ENCODE data around the gene EHBP1. TPM values are rescaled to one million over a fixed set of nuclear protein-coding genes. Genes with fewer than 3 reads are reported as not detected.

Gene EHBP1
- polyA plus RNA-seq (ENCODE audit: insufficient read length) = 24.5 TPM

DNA sequence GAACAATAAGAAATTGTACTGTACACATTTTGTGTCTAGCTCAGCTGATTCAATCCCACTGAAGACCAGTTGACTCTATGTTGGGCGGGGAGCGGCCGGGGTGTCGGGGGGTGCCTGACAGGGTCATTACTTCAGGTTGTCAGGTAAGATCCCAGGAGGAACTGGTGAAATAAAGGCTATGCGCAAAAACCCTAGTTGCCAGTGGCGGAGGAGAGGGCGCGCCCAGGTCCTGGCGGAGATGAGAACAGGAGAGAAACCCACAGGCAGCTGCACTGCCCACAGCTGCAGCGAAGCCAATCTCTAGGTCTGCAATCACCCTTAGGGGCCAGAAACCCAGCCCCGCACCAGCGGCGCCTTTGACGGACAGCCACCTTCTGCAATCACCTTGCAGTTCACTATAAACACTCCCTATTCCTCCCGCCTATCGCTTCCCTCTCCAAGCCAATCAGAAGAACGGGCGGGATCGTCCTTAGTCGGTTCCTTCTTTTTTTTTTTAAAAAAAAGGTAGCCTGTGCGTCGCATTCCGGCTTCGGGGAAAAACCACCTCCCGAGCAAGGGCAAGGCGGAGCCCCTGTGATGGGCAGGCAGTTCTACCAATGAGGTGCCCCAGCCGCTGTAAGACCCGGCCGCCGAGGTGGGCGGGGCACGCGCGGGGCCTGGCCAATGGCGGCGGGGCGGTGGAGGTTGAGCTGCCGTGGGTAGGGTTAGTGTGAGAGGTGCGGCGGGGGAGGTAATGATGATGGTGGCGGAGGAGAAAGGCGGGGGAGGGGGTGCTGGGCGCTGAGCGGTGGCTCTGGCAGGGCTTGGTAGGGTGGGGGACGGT lies at the start of gene EHBP1:
EHBP1 (plus strand) TSS at position 707 of the 823 bp plus-strand sequence. CDS start 1,479 bp downstream, outside the sequence.
- peak; percentile 98 for DNase-seq

DNA sequence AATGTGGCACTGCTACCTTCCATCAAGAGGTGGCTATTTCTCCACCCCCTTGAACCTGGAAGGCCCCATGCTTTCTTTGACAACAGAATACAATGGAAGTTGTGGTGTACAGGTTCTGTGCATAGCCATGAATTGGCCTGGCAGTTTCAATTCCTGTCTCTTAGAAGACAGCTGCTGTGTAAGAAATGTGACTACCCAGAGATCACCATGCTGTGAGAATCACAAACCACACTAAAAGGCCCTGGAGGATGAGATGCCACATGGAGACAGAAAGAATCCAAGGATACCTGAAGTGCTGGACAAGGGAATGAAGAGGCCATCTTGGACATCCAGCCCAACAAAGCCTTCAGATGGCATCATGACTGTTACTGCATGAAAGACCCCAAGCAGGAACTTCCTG lies 47.7 kb upstream of the EHBP1 start:
- no peak for DNase-seq

DNA sequence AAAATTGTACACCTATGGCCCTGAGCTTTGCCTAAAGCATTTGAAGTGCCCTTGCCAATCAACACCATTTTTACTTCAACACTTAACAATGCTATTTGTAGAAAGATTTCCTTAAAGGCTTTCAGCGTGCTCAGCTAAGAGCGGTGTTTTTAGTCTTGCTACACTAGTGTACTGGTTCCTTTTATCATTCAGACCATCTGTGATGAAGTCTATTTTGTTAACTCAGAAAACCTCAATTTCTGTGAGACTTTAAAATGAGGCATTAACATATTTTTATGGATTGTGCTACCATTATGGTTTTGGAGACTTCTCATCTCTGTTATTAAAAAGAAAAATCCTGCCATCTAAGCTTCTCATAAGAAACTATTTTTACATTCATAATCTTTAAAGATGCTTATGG lies 46.6 kb upstream of the EHBP1 start:
- no peak for DNase-seq

DNA sequence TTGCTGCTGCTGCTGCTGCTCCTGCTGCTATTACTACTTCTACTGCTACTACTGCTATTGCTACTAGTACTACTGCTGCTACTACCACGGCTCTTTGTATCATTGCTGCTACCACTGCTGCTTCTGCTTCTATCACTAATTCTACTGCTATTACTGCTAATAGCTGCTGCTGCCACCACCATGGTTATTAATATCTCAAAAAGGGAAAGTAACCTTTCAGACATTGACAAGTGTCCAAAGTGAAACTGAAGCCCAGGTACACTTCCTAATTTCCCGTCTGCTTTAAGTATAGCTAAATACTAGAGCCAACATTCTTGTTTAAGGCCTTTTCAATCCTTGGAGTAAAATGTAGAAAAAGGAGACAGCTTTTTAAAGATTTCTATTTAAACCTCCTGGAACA lies 45.4 kb upstream of the EHBP1 start:
- no peak for DNase-seq

DNA sequence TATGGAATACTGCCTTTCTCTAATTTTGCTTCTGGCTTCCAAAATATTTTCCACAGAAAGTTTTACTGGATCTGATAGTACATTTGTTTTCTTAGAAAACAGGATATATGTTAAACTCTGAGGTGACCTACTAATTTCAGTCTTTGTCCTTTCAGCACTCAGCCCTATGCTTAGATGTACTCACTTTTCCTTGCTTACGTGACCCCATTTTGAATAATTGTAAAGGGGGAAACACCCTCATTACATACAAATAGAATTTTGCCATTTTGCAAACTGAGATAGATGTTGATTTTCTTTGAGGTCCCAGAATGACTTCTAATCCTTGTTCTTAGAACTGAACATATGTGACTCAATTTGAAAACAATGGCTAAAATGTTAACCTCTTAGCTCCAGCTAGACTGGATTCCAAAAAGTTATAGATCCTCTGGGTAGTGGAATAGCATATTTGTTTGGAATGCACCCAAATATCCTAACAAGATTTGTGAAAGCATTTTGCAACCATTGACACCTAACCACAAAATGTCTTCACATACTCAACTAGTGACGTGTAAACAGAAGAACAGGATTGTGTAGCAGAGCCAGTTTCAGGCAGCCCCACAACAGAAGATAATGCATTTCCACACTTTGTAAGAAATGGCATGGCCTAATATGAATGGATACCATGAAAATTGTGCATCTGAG lies 44.8 kb upstream of the EHBP1 start:
- no peak for DNase-seq

DNA sequence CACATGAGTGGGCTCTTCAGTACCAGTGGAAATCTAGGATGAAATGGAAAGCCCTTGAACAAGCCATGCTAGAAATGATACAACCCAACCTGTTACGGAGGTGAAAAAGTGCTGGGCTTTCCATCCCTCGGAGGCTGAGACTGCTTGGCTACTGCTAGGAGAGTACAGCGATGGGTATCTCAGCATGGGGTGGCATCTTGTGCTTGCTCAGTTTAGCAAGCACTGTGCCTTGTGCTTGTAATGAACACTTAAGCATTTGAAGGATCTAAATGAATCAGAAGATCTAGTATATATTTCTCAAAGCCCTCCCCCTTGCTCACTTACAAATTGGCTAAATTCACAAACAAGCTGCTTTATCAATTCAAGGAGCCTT lies 44.3 kb upstream of the EHBP1 start:
- DNase-seq = no peak

DNA sequence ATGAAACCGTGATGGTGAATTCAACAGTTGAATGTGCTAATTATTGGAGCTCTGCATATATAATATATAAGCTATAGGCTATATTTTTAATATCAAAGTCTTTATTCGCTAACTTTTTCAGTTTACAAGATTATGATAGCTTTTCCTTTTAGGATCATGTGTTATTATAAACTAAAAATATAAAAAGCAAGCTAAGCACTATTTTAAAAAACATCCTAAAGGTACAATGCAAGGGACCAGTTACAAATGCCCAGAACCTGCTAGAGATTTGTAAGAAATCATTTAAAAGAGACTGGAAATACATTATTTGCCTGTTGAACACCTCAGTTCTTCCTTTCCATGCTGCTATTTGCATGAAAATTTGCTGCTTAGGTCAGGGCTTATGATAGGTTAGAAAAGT lies 43.4 kb upstream of the EHBP1 start:
- no peak for DNase-seq

DNA sequence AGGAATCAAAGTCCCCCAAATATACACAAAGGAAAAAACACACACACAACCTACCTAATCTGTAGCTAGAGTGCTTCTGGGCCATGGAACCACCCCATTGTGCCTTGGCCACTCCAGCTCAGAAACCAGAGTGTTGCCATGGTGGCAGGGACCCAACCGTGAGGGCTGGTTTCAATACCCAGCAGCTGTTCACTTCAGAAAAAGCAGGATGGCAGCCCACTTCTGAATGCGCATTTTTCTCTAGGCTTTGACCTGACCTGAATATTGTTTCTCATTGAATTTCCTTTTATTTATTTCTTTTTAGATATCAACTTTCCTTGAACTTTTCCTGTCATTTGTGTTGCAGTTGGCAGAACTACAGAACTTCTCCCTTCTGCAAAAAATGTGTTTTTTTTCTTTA lies 43.0 kb upstream of the EHBP1 start:
- no peak for DNase-seq

DNA sequence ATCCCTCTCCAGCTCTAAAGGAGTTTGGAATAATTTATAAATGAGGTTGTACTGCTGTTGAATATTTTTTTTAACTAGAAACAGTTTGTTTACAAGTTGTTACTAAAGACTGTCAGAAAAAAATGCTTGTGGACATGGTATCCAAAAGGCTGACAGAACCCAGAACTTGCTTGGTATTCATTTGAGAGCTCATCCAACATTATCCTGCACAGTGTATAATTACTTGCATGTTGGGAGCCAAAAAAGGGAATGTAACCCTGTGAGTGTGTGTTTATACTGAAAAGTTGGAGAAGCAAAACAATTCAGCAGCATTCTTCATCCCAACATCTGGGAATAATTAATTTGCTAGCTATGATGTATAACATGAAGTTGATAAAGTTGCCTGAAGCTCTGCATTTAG lies 42.1 kb upstream of the EHBP1 start:
- DNase-seq = peak; percentile 61

DNA sequence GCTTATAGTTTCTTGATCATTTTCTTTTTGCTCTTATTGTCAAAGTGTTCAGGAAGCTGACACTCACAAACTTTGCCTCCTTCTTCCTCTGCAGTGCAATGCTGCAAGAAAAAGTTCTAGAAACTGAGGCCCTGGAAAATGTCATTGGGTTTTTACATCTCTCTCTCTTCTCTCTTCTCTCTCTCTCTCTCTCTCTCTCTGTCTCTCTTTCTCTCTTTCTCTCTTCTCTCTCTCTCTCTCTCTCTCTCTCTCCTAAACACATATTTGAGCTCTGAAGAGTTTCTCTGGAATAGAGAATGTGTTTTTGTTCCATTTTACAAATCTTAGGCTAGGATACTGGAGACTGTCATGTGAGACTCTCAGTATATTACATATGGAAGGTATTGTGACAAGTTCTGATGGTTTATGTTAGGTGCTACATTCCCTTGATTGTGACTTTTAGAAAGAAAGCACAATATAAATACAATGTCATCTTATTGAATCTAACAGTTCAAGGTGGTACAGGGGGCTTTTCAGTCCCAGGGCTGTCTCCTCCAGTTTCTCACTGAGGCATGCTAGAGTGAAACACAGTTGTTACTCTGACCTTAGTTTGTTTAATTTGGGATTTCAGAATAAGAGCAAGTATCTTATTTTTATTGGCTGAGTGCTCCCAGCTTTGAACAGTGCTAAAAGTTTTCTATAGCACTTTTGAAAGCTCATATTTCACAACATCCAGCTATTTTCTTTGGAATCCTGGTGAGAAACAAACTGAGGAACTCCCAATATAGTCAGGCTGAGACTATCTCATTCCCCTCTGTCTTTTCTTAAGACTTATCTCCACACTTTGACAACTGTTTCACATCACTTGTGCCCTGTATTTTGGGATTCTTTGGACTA lies 41.4 kb upstream of the EHBP1 start:
- DNase-seq = no peak

DNA sequence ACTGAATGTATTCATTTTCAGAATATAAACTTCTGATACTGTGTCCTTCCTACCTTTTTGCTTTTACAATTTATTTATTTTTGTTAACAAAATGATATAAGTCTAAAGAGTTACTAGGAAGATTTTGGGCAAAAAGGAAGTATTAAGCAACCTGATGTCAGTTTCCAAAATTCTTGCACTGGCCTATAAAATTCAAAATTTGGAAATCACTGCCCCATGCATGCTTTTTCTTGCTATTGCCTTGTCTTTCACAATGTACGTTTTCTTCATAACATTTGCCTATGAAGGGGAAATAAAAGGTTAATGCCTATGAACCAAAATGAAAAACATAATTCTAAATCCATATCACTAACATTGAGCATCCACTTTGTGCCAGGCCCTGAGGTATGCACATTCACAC lies 40.1 kb upstream of the EHBP1 start:
- no peak for DNase-seq

DNA sequence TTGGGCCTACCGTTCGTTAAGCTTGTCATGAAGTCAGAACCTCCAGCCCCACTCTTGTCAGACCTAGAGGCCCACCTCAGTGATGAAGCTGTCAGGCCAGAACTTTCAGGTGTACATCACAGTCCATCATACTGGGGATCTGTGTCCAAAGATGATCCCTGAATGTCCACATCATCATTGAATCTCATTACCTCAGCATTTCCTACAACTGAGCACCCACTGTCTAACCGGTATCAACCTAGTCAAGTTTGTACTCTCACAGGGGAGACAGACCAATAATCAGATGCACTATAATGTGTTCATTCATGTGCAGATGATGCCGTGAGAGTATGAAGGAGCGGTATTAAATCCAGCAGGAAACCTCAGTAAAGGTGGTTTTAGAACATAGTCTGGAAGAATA lies 36.3 kb upstream of the EHBP1 start:
- DNase-seq = no peak

DNA sequence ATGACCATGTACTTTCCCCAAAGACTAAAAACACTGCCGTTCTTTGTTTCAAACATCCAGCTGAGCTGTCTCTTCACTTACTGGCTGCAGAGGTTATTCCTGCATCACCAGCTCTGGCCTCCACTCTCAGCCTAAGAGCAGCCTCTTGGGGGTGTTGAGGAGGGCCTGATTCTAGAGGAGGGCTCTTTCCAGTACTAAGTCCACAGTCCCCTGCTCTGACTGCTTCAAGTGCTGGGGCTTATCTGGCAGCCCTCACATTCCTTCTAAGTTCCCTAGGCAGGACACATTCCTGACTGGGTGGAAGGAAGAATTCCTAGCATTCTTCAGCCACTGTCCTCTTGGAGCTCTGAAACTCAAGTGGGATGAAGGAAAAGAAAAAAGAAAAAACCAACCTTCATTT lies 32.9 kb upstream of the EHBP1 start:
- DNase-seq = no peak

DNA sequence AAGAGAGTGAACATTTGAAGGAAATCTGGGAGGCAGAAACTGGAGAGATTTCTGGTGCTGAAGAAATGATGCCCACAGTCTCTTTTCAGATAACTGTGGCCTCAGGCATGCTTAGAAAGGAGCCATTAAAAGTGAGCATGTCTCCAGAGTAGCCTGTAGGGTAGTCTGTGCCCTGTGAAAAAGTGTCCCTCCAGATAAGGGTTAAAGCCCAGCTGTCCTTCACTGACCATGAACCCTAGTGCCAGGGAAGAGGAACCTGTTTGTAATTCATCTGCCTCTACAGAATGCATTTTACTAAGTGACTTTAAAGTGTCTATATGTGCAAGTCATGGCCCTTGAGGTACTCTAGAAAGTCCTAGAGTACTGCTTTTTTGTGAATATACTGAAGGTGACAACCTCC lies 30.5 kb upstream of the EHBP1 start:
- no peak for DNase-seq

DNA sequence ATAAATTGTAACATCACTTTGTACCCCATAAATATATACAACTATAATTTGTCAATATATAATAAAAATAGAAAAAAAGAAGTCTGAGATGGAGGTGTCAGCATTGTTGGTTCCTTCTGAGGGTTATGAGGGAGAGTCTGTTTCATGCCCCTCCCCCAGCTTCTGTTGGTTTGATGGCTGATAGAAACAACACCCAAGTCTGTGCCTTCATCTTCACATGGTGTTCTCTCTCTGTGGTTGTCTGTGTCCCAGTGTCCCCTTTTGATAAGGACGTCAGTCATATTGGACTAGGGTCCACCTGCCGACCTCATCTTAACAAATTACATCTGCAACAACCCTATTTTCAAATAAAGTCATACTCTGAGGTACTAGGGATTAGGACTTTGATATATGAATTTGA lies 20.3 kb upstream of the EHBP1 start:
- no peak for DNase-seq

DNA sequence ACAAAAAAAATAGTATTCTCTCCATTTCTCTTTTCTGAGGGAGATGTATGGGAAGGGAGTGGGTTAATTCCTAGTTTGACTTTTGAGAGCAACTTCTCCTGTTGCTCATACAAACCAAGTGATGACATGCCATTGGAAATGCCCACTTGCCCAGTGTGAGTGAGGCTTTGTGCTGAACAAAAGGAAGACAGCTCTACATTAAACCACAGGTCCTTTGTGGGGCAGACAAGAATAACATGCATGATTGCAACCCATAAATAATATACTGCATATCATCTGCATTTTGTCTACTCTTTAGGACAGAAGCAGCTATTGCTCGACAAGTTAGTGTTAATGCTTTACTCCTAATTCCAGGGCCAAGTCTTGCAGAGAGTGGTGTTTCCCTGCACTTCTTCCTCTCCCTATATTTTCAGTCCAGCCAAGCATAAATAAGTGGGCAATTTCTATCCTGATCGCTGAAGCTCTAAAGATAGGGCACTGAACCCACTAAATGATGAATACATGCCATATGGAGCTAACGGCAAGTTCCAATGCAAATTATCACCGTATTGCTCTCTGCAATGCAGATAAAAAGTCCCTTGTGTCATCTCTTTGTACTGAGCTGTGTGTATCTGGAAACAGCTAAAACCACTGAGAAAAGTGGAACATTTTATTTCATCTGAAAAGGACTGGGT lies 19.4 kb upstream of the EHBP1 start:
- no peak for DNase-seq

DNA sequence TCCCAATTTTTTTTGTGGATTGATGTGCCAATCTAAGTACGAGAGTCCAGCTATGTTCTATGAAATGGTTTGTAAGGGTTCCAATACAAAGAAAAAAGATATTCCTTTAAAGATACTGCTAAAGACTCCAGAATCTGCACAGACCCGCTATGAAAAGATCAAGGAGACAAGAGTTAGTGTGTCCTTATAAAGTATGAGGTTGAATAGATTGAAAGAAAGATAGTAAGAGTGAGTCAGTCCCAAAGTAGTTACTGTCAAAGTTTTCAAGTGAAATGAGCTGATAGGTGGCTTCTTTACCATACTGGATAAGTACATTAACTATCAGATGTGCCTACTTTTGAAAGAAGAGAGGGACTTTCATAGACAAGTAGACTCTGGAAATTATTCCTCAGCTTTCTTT lies 17.9 kb upstream of the EHBP1 start:
- DNase-seq = no peak

DNA sequence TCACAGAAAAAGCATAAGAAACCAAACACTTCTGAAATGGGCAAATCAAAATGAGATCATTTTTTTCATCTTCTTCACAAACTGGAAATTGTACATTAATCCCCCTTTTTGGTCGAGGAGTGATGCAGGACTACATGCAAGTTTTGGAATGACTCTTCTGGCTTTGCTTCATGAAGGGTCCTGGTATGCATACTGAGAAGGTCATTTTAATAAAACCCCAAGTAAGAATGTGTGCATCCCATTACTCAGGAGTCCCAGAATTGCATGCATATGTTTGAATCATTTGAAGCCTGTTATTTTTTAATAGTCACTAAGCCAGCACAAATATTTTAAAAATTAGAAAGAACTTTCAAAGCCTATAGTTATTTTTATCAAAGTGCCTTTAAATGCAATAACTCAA lies 16.7 kb upstream of the EHBP1 start:
- DNase-seq = no peak

DNA sequence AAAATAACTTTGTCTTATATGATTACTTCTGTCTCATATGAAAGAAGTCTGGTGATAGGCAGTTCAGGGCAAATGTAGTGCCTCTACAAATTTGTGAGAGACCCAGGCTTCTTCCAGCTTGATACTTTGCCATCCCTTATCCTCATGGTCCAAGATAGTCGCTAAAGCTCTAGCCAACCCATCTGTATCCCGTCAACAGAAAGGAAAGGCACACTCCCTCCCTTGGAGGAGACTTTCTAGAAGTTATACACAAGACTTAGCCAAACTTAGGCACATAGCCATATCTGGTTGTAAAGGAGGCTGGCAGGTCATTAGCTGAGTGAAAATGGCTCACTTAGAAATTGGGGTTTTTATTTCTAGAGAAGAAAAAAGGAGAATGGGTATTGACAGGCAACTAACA lies 14.3 kb upstream of the EHBP1 start:
- DNase-seq = no peak

DNA sequence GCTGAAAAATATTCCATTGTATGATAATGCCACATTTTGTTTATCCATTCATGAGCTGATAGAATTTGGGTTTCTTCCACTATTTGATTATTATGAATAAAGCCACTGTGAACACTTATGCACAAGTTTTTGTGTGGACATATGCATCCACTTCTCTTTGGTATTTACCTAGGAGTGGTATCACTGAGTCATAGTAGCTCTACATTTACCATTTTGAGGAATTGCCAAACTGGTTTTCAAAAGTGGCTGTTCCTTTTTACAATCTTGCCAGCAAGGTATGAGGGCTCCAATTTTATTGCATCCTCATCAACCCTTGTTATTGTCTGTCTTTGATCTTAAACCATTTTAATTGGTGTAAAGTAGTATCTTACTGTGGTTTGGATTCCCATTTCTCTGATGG lies 13.3 kb upstream of the EHBP1 start:
- DNase-seq = no peak

DNA sequence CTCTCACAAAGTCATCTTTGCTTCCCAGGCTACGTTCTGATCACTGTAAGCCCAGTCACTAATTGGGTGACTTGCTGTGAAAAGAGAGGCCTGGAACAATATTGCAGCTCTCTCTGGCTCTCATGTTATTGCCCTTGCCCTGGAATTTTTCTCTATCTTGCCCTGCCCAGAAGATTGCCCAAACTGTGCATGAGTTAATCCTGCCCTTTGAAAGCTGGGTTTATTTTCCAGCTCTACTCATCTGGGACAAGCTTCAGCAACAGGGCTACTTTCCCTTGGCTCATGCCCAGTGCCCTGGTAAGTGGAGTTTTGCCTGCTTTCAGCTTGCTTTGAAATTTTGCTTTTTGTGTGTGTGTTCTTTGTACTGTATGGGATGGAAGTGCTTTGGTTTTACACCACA lies 6.9 kb upstream of the EHBP1 start:
- no peak for DNase-seq

DNA sequence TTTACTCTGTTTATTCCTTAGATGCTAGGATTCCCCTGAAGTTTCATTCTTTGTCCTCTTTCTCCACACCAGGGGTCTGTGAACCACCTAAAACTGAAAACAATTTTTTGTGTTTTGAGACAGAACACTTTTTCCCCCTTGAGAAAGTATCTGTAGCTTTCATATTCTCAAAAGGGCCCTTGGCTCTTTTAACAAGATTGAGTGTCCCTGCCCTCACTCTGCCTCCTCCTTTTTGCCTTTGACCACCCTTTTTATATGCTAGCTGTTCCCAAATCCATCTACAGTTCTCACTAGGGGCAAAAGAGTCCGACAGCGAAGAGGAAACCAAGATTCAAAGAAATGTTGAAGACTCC lies 883 bp upstream of the EHBP1 start:
- no peak for DNase-seq

Data from hindlimb muscle (tissue), 1 donor.